Calu3 (cell line): ENCODE data around the gene SNTG2. TPM values are rescaled to one million over a fixed set of nuclear protein-coding genes. Genes with fewer than 3 reads are reported as not detected.

Experiments
- BruUV-seq: library from RNA; stranded (reverse); fragments of 400-500 nt; replicated peaks from 2 replicates; lab custom pipeline; 2021; lab: Mats Ljungman, UMichigan
- CTCF ChIA-PET: fragments of 300-600 bp; sonication (Branson Sonifier 250); formaldehyde crosslinking; loops from one replicate; lab custom pipeline; 2022; ENCODE audit warnings: antibody characterized with exemption; lab: Charles Lee
- DNase-seq: peaks from one replicate; pipeline ENCODE4 v3.0.0; 2022
- H3K27ac Mint-ChIP-seq: one replicate; pipeline ENCODE4 v1.8.0; 2022; ENCODE audit warnings: mixed read lengths; ENCODE audit not compliant: unreplicated experiment
- H3K27me3 Mint-ChIP-seq: one replicate; pipeline ENCODE4 v1.8.0; 2022; ENCODE audit warnings: mixed read lengths; ENCODE audit not compliant: unreplicated experiment
- H3K36me3 Mint-ChIP-seq: one replicate; pipeline ENCODE4 v1.8.0; 2022; ENCODE audit warnings: mild to moderate bottlenecking, moderate library complexity, mixed read lengths; ENCODE audit not compliant: insufficient read depth, unreplicated experiment
- H3K4me1 Mint-ChIP-seq: one replicate; pipeline ENCODE4 v1.8.0; 2022; ENCODE audit warnings: mild to moderate bottlenecking, low read depth, mixed read lengths; ENCODE audit not compliant: unreplicated experiment
- H3K4me3 Mint-ChIP-seq: one replicate; pipeline ENCODE4 v1.8.0; 2022; ENCODE audit warnings: mild to moderate bottlenecking, low read depth, moderate library complexity, mixed read lengths; ENCODE audit not compliant: unreplicated experiment
- H3K9me3 Mint-ChIP-seq: one replicate; pipeline ENCODE4 v1.8.0; 2022; ENCODE audit warnings: low read depth, mixed read lengths; ENCODE audit not compliant: unreplicated experiment
- CTCF ChIP-seq: fragments of 200-600 bp; IDR thresholded peaks from one replicate; pipeline ENCODE4 v1.8.0; 2022; ENCODE audit warnings: antibody characterized with exemption; ENCODE audit not compliant: unreplicated experiment
- intact Hi-C: fragments of 100-400 bp; cut with micrococcal nuclease; formaldehyde crosslinking; loops from one replicate; pipeline ENCODE4 v1.10.0; 2022; ENCODE audit not compliant: unreplicated experiment
- total RNA-seq: library from RNA; stranded (reverse); gene quantifications from 2 replicates; pipeline ENCODE4 v1.2.3, GENCODE V29; 2022

SNTG2 gene
- total RNA-seq, 1 experiment from 2014 or later: not detected

GRCh38 chr2:1068241-1068640 lies 117.6 kb downstream of the SNTG2 start:
- Mint-ChIP-seq H3K27ac (no peak overlapping the region), H3K9me3 (peaks cover 15% of the 10 kb centered on the region), H3K36me3 (no peaks in the 10 kb centered on the region), H3K27me3 (no peaks in the 10 kb centered on the region), H3K4me3 (no peak overlapping the region), H3K4me1 (no peaks in the 10 kb centered on the region)
- no peak for TF ChIP-seq CTCF
- DNase-seq: no peak
- intact Hi-C loops: no loop called here
- BruUV-seq: no TSS peak
- CTCF ChIA-PET: no interaction called here

- Mint-ChIP-seq H3K4me1 (no peaks in the 10 kb centered on the region), H3K36me3 (no peaks in the 10 kb centered on the region), H3K4me3 (no peak overlapping the region), H3K27ac (no peak overlapping the region), H3K9me3 (peaks cover 15% of the 10 kb centered on the region), H3K27me3 (no peaks in the 10 kb centered on the region)
- intact Hi-C loops: no loop called here
- no peak for TF ChIP-seq CTCF
- CTCF ChIA-PET: no interaction called here
- no TSS peak for BruUV-seq
- no peak for DNase-seq
These were observed 118.2 kb downstream of the SNTG2 start for GRCh38 chr2:1068822-1069221.

GRCh38 chr2:1069847-1070246 lies 119.2 kb downstream of the SNTG2 start:
- H3K4me3 Mint-ChIP-seq: no peak overlapping the region
- no peaks in the 10 kb centered on the region for H3K27me3 Mint-ChIP-seq
- no peak overlapping the region for H3K27ac Mint-ChIP-seq
- H3K9me3 Mint-ChIP-seq: peaks cover 13% of the 10 kb centered on the region
- DNase-seq: no peak
- H3K36me3 Mint-ChIP-seq: no peaks in the 10 kb centered on the region
- CTCF ChIA-PET: no interaction called here
- no peaks in the 10 kb centered on the region for H3K4me1 Mint-ChIP-seq
- intact Hi-C loops: no loop called here
- no peak for TF ChIP-seq CTCF
- no TSS peak for BruUV-seq

GRCh38 chr2:1070601-1071000 lies 120.0 kb downstream of the SNTG2 start:
- intact Hi-C loops: no loop called here

More at GRCh38 chr2:1070601-1071000, 120.0 kb downstream of the SNTG2 start:
- H3K27me3 Mint-ChIP-seq: no peaks in the 10 kb centered on the region
- no peaks in the 10 kb centered on the region for H3K4me1 Mint-ChIP-seq
- H3K36me3 Mint-ChIP-seq: no peaks in the 10 kb centered on the region
- no peak overlapping the region for H3K27ac Mint-ChIP-seq
- CTCF ChIA-PET: no interaction called here
- no peak for TF ChIP-seq CTCF
- DNase-seq: no peak
- H3K4me3 Mint-ChIP-seq: no peak overlapping the region
- BruUV-seq: no TSS peak
- H3K9me3 Mint-ChIP-seq: peaks cover 10% of the 10 kb centered on the region
